H54 (cell line): ENCODE results near the gene PTPN13.
A peak's percentile ranks its signal among the peaks of the same experiment; 100 is the strongest.

Experiments used
- DNase-seq: peaks from one replicate; pipeline ENCODE4 v3.0.0; 2011; ENCODE audit warnings: low spot score, mixed read lengths; ENCODE audit not compliant: insufficient read length
- FAIRE-seq: peaks from 3 replicates; lab custom pipeline; 2011; peaks lifted over from hg19 to GRCh38; lab: Jason Lieb, UNC
- POLR2A ChIP-seq: IDR thresholded peaks from 2 replicates; pipeline ENCODE4 v1.6.1; 2011; ENCODE audit warnings: low read depth, mild to moderate bottlenecking, low read length

PTPN13 gene

GRCh38 chr4:86593688-86594558, at the start of gene PTPN13:
Gene PTPN13 (plus strand): TSS chr4:86594315. CDS start chr4:86635257, 40,942 bp downstream.
- FAIRE-seq (peak; percentile 83), DNase-seq (peak; percentile 71)
- TF ChIP-seq POLR2A = peak; percentile 96

- DNase-seq (no peak), FAIRE-seq (no peak)
- TF ChIP-seq POLR2A = no peak
Measured at GRCh38 chr4:86547140-86547539, 47.0 kb upstream of the PTPN13 start.

- TF ChIP-seq POLR2A = no peak
- DNase-seq = no peak
- no peak for FAIRE-seq
Measured at GRCh38 chr4:86549163-86549788, 44.8 kb upstream of the PTPN13 start.

GRCh38 chr4:86551387-86551786, 42.7 kb upstream of the PTPN13 start:
- no peak for TF ChIP-seq POLR2A
- DNase-seq = no peak
- FAIRE-seq = no peak

- FAIRE-seq = no peak
- TF ChIP-seq POLR2A = no peak
- no peak for DNase-seq
Measured at GRCh38 chr4:86554646-86555045, 39.5 kb upstream of the PTPN13 start.

GRCh38 chr4:86556791-86557415, 37.2 kb upstream of the PTPN13 start:
- no peak for TF ChIP-seq POLR2A
- no peak for DNase-seq
- FAIRE-seq = no peak

GRCh38 chr4:86557526-86557925, 36.6 kb upstream of the PTPN13 start:
- no peak for FAIRE-seq
- no peak for TF ChIP-seq POLR2A
- no peak for DNase-seq

GRCh38 chr4:86558258-86558657, 35.9 kb upstream of the PTPN13 start:
- TF ChIP-seq POLR2A = no peak
- DNase-seq = no peak
- FAIRE-seq = no peak

- no peak for TF ChIP-seq POLR2A
- DNase-seq (no peak), FAIRE-seq (no peak)
Measured at GRCh38 chr4:86558797-86559196, 35.3 kb upstream of the PTPN13 start.

- FAIRE-seq (no peak), DNase-seq (no peak)
Measured at GRCh38 chr4:86560447-86560846, 33.7 kb upstream of the PTPN13 start.

GRCh38 chr4:86561256-86561655, 32.9 kb upstream of the PTPN13 start:
- TF ChIP-seq POLR2A = no peak
- no peak for FAIRE-seq
- DNase-seq = no peak

More at GRCh38 chr4:86560447-86560846, 33.7 kb upstream of the PTPN13 start:
- no peak for TF ChIP-seq POLR2A

GRCh38 chr4:86563416-86563815, 30.7 kb upstream of the PTPN13 start:
- TF ChIP-seq POLR2A = no peak
- DNase-seq (no peak), FAIRE-seq (no peak)

- FAIRE-seq = no peak
- TF ChIP-seq POLR2A = no peak
- DNase-seq = no peak
Measured at GRCh38 chr4:86564795-86565194, 29.3 kb upstream of the PTPN13 start.

GRCh38 chr4:86565651-86566050, 28.5 kb upstream of the PTPN13 start:
- TF ChIP-seq POLR2A = no peak
- no peak for DNase-seq
- FAIRE-seq = no peak
